Measurements from ENCODE around the gene SYPL2.
"Not testable (repeated sequence)": the region's sequence is repeated elsewhere in the genome, so short reads cannot be mapped to it uniquely, and the experiment has no call there.

SYPL2 gene

DNA sequence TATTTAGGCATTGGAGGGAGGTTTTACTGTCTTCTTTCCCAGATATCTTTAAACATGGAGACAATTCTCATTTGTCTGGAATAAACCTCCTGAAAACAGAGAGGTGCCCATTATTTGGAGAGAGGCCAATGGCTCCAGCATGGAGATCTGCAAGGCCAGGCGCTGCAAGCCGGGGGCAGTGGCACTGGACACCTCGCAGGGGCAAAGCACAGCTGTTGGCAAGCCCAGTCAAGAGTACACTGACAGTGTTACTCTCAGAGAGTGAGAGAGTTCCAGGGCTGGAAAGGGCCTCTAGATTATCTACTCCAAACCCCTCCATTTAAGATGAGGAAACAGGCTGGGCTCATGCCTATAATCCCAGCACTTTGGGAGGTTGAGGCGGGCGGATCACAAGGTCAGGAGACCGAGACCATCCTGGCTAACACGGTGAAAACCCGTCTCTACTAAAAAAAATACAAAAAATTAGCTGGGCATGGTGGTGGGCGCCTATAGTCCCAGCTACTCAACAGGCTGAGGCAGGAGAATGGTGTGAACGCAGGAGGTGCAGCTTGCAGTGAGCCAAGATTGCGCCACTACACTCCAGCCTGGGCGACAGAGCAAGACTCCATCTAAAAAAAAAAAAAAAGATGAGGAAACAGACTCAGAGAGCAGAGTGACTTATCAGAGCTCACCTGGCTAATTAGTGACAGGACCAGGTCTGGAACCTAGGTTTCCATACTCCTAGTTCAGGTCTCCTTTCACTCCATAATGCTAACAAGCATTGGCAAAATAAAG, 7.1 kb downstream of the SYPL2 start:
- DNase-seq = not testable (repeated sequence)

GRCh38 chr1:109474697-109475096, 8.4 kb downstream of the SYPL2 start:
- DNase-seq = no peak

DNA sequence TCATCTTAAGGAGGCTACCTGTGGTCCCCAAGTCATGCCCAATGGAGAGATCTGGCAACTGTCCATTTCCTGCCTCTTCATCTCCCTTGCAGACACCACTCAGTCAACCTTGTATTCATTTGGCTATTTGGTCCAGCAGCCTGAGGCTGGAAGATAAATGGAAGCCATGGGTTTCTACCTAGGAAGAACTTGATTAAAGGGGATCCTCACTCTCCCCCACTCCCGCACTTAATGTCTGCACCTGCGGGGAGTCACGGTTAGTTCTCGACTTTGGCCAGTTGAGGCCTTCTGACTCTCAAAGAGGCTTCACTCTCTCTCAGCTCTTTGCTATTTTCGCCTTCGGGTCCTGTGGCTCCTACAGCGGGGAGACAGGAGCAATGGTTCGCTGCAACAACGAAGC, 8.9 kb downstream of the SYPL2 start:
- no peak for DNase-seq

GRCh38 chr1:109476825-109477224, 10.5 kb downstream of the SYPL2 start:
- no peak for DNase-seq

GRCh38 chr1:109477821-109478220, 11.5 kb downstream of the SYPL2 start:
- no peak for DNase-seq

GRCh38 chr1:109478806-109479205, 12.5 kb downstream of the SYPL2 start:
- DNase-seq = no peak

DNA sequence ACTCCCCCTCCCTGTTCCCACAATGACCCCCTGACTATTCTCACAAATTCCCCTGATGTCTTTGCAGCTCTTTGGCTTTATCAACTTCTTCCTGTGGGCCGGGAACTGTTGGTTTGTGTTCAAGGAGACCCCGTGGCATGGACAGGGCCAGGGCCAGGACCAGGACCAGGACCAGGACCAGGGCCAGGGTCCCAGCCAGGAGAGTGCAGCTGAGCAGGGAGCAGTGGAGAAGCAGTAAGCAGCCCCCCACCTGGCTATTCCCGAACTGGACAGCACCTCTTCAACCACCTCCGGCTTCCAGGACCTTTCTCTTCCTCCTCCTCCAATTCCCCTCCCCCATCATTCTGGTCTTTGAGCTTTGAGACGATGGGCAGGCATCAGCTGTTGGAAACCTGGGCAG, 13.0 kb downstream of the SYPL2 start:
- DNase-seq = no peak

DNA sequence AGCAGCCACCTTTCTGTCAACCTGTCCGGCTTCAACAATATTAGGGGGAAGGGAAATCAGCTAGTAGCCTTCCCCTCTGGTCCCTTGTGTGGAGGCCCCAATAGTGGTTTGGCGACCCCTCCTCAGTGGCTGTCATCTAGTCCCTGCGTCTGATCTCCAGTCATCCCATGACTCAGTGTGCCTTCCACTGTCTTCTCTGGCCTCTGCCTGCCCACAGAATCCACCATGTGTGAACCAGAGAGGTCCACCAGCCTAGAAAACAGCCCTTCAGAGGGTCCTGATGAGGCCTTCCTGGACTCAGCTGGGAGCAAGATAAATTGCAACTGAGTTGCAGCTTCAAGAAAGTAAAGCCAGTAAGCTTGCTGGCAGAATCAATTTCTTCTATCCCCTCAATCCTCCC, 13.6 kb downstream of the SYPL2 start:
- DNase-seq = no peak

- DNase-seq = no peak
Measured at GRCh38 chr1:109481646-109482045, 15.3 kb downstream of the SYPL2 start.

DNA sequence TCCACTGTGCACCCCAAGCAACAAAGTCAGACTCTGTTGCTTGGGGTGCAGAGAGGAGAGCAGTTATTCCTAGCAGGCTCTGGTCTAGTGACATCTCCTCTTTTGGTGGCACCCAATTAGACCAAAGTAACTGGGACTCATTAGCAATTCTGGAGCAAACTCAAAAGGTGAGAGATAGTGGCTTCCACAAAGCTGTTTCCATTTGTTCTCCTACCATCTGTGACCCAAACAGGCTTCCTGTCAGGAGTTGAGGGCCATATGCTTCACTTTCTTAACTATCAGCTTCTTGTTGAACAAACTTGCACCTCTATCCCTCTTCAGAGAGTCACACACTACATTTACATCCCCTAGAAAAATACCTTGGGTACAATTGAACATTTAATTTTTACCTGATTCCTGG, 15.9 kb downstream of the SYPL2 start:
- DNase-seq = no peak

DNA sequence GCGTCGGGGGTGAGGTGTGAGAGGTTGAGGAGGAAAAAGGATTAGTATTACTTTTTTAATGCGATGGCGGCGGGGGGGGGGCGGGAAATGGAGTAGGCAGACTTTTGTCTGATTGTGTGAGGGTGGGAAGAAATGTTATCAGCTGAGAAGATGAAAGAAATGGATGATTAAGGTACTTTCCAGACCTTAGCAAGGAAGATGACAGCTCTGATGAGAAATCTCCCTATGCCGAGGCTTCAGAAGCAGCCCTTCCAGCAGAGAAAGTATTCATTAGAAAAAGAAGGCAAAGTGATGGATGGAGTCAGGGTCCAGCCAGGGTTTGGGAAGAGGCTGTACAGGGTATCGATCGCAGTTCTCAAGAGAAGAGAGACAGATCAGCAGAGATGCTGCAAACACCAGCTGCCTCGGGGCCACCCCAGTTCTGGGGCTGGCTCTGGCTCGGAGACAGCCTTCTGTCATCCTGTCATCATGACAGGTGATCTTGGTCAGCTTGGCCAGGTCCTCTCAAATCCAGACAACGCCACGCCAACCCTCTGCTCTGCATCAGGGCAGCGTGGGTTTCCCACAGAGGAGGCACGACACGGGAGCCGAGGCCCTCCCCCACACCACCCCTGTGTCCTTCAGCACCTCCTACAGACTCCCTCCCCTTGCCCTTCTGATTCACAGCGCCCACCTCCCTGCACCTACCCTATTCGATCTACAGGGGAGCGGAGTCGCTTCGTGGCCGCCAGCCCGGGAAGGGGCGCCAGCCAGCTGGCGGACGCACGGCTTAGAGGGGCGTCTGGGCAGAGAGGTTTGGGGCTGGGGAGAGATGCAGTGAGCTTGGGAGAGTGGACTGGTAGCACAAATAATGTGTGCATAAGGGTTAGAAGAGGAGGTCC, 16.7 kb downstream of the SYPL2 start:
- DNase-seq = peak; percentile 48

DNA sequence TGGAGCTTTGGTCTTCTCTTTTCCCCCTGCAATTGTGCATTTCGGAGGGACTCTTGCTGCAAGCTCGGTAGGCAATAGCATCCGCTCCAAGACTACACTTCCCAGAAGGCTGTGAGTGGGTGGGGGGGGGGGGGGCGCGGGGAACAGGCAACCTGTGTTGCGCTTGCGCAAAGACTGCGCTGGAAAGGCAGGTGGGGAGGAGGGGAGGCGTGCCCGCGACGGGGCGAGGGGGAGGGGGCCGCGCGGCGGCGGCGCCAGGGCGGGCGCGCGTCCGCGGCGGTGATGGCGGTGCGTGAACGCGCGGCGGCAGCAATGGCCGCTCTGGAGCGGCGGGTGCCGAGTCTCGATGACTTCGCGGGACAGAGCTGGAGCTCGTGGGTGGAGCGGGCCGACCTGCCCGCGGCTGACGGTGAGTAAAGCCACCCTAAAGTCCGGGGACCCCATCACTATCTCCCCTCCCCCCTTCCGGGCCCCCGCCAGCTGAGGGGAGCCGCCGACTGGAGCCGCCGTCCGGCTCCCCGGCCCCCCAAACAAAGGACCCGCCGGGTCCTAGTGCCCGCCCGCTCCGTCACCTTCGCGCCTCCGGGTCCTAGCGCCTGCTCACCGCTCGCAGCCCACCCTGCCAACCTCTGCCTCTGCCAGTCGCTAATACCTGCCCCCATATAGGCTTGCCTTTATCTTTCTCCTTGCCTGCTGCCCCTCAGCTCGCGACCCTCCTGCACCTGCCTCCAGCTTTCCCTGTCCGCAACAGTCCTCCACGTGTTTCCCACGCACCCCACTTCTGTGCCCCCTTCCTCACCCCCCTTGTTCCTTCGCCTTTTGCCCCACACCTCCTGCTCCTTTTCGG, 17.5 kb downstream of the SYPL2 start, which contains the start of gene ATXN7L2:
Gene ATXN7L2, plus strand, starts transcription at position 234 of the 847 bp plus-strand sequence. Its CDS starts 49 bp downstream, at position 283.
- DNase-seq = peak; percentile 92

DNA sequence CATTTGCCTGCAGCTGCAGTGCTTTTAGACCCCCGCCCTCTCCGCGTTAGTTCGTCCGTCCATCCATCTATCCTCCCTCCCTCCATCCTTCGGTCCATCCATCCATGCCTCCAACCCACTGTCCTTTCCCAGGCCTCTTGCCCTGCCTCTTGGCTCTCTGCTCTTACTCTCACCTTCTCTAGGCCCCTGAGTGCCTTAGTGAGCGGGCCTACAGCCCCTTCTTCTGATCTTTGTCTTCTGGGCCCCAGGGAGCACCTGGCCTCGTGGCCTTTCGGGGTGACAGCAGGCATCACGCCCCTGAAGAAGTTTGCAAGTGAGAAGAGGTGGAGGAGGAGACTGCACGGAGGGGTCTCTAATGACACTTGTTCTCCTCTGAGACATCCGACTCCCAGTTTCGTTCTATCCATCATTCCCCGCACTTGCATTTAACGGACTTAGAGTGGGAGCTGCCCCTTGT, 18.2 kb downstream of the SYPL2 start:
- no peak for DNase-seq

GRCh38 chr1:109485001-109485400, 18.7 kb downstream of the SYPL2 start:
- DNase-seq = no peak

- no peak for DNase-seq
Measured at GRCh38 chr1:109487261-109487660, 20.9 kb downstream of the SYPL2 start.

GRCh38 chr1:109488201-109488600, 21.9 kb downstream of the SYPL2 start:
- DNase-seq = no peak

DNA sequence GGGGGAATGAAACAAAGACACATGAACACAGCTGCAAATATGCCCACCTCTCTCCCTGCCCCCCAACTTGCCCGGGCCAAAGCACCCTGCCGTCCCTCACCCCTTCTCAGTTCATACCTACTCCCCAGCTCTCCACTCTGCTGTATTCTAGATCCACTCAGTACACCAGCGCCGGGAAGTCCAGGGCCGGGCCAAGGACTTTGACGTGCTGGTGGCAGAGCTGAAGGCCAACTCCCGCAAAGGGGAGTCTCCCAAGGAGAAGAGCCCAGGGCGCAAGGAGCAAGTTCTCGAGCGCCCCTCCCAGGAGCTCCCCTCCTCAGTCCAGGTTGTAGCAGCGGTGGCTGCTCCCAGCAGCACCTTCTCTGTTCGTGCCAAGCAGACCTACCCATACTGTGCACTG, 22.4 kb downstream of the SYPL2 start:
- no peak for DNase-seq

DNA sequence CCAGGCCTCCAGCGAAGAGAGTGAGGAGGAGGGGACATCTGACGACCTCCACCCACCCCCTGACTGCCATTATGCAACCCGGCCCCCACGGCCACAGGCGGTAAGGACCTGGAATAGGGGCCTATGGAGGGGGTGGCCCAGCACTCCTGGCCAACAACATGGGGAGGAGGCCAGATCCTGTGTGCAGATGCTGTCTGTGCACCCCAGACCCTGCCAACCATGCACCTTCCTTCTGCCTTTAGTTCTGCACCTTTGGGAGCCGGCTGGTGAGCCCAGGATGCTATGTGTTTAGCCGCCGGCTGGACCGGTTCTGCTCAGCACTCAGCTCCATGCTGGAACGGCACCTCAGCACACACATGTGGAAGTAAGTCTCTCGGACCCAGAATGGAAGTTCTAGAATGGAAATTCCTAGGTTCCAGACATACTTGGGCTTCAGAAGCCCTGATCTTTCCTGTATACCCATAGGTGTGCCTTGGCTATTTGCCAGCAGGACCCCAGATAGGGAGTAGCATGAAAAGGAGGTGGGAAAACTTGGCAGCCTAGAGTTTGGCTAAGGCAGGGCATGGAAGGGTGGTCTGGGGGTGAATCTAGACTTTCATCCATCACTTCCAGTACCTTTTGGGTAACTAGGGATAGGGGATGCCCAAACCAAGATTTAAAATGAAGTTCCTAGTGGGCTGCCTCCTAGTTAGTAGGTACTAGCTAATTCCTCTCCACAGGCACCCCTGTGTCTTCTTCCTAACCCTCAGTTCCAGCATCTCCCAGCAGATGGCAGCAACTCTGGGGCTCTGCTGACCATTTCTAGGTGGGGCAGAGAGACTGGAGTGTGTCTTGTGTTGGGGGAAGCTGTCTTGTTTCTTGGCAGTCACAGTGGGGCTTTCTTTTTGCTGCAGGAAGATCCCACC, 23.9 kb downstream of the SYPL2 start:
- peak; percentile 77 for DNase-seq

GRCh38 chr1:109490934-109491302, 24.6 kb downstream of the SYPL2 start:
- DNase-seq = no peak

GRCh38 chr1:109491372-109491771, 25.0 kb downstream of the SYPL2 start:
- no peak for DNase-seq

GRCh38 chr1:109492779-109493178, 26.4 kb downstream of the SYPL2 start:
- DNase-seq = no peak

GRCh38 chr1:109493227-109493626, 26.9 kb downstream of the SYPL2 start:
- DNase-seq = no peak

Data from activated gamma-delta T cell treated with Interleukin-2 at 50 U/mL for 16 hours (primary cell).